ENCODE measurements around the gene PLEKHA6. TPM values are rescaled to one million over a fixed set of nuclear protein-coding genes. Genes with fewer than 3 reads are reported as not detected.
"Not testable (repeated sequence)": the region's sequence is repeated elsewhere in the genome, so short reads cannot be mapped to it uniquely, and the experiment has no call there.

Gene PLEKHA6
- total RNA-seq, 2 donors from 2014 or later, result 14.1 to 19.8 TPM

DNA sequence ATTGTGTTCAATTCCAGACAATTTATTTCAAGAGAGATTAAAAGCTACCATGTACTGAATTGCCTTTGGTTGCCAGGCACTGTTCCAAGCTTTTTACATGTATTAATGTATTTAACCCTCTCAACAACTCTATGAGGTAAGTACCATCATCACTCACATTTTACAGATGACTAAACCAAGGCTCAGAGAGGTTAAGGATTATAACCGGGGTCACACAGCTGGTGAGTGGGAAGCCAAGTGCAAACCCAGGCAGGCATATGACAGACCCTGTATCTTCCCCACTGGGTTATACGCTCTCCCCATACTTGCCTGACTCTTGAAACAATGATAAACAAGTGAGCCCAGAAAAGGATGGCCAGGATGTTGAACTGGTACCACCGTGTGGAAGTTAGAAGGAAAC, 16.5 kb downstream of the PLEKHA6 start:
- ATAC-seq (no peak), DNase-seq (no peak)
- intact Hi-C loops (cut with DNase I), result no loop called here

DNA sequence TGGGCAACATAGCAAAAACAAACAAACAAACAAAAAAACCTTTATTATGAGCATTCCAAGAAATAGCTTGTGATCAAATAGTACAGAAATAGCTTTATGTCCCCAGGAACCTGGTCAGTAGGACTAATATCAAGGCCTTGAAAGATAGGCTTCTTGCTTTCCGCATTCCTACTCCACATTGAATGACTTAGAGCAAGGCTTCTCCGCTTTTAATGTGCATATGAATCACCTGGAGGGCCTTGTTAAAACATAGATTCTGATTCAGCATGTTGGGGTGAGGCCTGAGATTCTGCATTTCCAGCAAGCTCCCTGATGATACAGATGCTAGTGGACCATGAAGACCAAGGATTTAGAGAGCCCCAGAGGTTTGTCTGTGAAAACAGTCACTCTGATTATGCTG, 17.4 kb downstream of the PLEKHA6 start:
- DNase-seq (no peak), ATAC-seq (no peak)
- intact Hi-C loops (cut with DNase I), result no loop called here

DNA sequence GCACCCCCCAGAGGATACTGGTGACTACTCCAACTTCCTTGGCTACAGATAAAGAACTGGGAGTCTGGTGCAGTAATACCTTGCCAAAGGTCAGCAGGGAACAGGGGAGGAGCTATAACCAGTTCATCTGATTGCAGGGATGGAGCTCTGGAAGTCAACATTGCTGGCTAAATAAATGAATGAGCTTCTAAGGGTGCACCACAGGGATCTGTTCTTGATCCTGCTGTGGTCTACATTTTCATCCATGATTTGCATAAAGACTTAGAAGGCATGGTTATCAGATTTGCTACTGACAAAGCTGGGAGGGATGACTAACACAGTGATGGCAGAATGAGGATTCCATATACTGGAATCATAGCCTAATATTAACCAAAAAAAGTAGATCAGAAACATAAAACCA, 18.3 kb downstream of the PLEKHA6 start:
- DNase-seq (no peak), ATAC-seq (peak in 1 of 2 donors; percentile 10)
- intact Hi-C loops (cut with DNase I), result no loop called here

DNA sequence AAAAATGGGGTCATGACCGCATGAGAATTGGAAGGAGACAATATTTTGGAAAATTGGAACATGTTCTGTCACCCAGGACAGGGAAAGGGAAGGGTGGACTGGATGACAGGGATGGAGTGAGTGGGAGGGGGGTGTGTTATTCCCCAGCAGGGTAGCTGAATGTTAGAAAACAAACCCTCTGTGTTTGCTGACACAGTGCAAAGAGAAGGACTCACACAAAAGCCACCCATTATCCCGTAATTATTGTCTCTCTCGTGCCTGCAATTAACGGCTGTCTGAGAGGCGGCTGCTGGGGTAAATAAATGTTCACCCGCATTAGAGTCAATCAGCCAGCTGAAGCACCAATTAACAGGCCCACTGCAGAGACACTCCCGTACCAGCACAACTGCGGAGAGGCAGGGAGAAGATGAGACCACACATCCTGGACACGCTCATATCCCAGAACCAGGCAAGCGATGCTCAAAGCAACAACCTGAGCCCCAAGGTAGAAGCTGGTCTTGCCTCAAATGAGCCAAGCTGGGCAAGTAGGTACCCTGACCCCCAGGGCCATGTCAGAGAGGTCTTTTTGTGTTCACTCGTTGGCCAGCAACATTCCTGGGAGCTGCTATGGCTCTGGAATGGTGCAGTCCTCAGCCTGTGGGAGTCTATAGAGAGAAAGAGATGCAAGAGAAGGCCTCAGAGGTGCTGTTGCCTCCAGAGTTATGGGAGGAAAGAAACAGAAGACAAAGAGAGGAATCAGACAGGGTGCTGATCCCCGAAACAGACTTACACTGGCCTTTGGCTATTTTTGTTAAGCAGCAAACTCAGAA, 19.4 kb downstream of the PLEKHA6 start:
- intact Hi-C loops (cut with DNase I), result no loop called here
- ATAC-seq, result no peak

DNA sequence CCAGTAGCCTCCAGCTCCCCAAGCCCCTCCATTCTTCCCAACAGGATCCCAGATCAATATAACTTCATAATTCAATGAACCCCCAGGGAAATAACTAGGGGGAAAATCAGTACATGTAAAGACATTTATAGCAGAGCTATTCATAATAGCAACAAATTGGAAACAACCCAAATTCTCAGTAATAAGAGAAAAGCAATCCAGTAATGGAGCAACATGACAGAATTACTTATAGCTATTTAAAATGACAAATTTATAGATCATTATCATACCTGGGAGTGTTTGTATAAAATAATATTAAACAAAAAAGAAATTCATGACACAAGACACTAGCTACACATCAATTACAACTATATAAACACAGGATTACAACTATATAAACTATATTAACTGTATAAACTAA, 20.2 kb downstream of the PLEKHA6 start:
- DNase-seq (no peak), ATAC-seq (no peak)

More for the DNA sequence above, 19.4 kb downstream of the PLEKHA6 start:
- no peak for DNase-seq

DNA sequence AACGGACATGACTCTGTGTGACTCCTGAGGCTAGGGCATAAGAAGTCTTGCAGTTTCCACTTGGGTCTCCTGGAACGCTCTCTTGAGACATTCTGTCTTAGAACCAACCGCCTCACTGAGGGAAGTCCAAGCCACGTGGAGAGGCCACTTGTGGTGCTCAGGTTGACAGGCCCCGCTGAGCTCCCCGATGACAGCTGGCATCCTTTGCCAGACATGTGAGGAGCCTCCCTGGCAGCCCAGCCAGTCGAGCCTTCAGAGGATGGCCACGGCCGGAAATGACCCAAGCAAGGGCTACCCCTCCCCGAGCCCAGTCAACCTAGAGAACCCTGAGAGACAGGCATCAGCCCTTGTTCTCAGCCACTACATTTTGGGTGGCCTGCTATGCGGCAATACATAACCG, 20.7 kb downstream of the PLEKHA6 start:
- DNase-seq, result no peak
- ATAC-seq, result no peak
- intact Hi-C loops (cut with DNase I), result no loop called here

More for the DNA sequence above, 20.2 kb downstream of the PLEKHA6 start:
- intact Hi-C loops (cut with DNase I), result no loop called here

DNA sequence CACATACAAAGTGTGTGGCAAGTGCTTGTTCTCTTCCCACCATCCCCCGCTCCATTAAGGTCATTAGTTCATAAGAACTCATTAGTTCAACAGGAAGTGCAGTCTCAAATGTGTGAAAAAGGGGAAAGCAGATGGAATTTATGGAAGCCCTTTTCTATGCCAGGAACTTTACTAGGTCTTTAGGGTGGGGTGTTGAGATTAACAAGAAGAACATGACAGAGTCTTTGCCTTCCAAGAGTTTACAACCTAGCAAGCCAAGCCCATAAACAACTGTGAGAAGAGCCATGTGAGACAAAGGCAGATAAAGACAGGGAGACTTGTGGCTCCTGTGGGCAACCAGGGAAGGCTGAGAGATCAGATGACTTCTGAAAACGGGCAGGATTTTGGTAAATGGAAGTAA, 21.4 kb downstream of the PLEKHA6 start:
- ATAC-seq (no peak), DNase-seq (no peak)
- intact Hi-C loops (cut with DNase I), result no loop called here

DNA sequence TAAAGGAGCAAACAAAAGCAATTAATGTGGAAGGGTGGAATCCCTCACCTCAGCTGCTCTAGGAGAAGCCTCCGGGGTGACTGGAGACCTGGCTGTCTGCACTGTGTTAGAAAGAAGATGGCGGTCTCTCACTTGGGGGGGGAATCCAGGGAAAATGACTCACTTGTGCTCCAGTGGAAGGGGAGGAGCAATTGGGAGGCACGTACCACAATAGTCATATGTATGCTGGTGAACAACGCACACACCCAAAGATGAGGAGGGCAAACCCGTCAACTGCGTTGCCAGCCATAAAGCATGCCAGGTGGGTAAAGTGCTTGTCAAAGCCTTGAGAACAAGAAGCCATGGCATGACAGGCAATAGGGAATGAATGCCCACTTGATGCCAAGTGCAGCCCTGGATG, 22.1 kb downstream of the PLEKHA6 start:
- DNase-seq (no peak), ATAC-seq (no peak)
- intact Hi-C loops (cut with DNase I), result no loop called here

DNA sequence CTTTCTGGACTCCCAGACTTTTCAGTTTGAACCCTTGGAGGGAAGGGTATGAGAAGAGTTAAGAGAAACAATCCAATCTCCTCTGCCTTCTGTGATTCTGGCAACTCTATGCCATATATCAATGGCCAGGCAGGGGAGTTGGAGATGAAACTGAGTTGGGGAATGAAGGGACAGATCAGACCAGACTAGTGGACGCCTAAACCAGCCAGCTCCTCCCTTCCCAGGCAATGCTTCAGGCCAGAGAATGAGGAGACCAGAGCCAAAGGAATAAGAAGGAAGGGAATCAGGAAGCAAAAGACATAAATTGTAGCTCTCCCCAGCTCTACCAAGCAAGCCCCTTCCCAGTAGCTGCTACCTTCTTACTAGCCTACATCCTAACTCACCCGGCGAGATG, 22.7 kb downstream of the PLEKHA6 start:
- DNase-seq, result no peak
- peak; percentile 20 to 29 for ATAC-seq
- intact Hi-C loops (cut with DNase I), result no loop called here

DNA sequence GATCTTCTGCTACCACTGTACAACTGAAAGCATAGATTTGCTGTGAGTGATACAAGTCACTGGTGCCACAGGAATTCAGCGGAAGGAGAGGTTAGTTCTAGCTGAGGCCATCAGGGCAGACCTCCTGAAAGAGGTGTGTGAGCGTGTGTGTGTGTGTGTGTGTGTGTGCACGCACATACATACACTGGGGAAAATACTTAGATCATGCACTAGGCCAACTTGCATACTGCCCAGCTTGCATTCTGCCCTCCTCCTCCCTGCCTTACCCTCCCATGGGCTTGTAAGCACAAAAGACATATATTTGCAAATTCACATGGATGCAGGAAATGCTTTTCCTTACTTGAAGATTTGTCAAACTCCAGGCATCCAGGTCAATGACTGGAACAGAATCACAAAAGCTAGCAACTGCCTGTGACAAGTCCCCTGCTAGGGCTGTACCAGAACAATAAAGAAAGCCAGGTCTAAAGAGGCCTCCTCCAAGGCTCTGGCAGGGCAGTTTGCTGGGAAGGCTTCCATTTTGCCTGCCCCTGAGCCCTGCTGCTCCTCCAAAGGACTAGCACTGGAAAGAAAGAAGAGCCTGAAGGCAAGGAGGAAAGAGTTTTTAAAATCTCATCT, 23.2 kb downstream of the PLEKHA6 start:
- intact Hi-C loops (cut with DNase I), result no loop called here
- ATAC-seq (no peak), DNase-seq (no peak)

DNA sequence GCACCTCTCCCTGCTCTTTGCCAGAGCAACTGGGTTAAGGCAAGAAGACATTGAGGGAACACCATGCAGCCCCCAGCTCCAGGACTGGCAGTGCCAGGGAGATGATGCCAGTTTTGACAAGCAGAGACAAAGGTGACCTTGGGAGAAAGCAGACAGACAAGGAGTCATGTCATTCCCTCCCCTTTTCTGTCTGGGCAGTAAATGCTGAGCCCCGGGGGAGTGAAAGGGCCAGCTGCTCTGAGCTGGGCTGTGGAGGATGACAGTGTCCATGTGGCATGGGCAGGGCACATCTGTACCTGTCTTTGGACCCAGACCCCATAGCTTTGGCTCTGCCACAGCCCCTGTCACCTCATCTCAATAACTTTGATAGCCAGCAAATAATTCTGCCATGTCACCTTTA, 24.2 kb downstream of the PLEKHA6 start:
- DNase-seq, result no peak
- intact Hi-C loops (cut with DNase I), result no loop called here
- ATAC-seq, result peak; percentile 6 to 31

DNA sequence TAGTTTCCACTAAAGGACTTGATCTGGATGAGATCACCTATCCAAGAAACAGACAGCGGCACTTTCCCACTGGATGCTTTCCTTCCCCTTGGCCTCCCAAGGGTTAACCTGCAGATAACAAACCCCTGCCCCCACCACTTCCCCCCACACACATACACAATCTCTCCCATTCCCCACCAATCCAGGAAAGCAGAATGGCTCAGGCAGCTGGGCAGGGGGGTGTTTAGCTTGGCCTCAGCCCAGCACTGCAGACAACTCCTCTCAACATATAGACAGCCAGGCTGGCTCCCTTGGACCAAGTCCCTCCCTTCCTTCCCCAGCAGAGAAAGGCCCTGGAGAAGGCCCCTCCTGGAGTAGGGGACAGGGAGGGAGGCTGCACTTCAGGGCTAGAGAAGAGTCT, 24.6 kb downstream of the PLEKHA6 start:
- no peak for DNase-seq
- no peak for ATAC-seq
- intact Hi-C loops (cut with DNase I), result no loop called here

DNA sequence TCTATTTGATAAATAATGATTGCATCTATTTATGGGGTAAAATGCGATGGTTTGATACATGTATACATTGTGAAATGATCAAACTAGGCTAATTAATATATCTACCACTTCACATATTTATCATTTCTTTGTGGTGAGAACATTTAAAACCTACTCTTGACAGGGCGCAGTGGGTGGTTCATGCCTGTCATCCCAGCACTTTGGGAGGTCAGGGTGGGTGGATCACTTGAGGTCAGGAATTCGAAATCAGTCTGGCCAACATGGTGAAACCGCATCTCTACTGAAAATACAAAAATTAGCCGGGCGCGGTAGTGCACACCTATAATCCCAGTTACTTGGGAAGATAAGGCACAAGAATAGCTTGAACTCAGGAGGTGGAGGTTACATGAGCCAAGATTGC, 25.3 kb downstream of the PLEKHA6 start:
- ATAC-seq (no peak), DNase-seq (no peak)
- intact Hi-C loops (cut with DNase I), result no loop called here

DNA sequence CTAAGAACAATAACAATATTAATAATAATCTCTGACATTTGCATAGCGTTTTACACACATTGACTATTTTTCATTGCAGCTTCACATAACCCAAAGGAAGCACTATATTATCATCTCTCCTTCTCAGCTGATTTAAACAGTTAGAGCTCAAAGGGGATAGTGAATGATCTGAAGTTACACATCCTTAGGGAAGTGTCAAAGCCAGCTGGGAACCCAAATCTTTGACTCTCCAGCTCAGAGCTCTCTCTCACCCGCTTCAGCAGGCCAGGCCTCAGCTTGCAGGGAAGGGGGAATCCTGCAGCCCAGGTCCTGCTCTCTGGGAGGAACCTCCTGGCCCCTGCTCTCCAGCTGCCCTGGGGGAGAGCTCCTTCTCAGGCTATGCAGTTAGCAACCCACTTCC, 26.3 kb downstream of the PLEKHA6 start:
- DNase-seq (no peak), ATAC-seq (no peak)
- intact Hi-C loops (cut with DNase I), result no loop called here

DNA sequence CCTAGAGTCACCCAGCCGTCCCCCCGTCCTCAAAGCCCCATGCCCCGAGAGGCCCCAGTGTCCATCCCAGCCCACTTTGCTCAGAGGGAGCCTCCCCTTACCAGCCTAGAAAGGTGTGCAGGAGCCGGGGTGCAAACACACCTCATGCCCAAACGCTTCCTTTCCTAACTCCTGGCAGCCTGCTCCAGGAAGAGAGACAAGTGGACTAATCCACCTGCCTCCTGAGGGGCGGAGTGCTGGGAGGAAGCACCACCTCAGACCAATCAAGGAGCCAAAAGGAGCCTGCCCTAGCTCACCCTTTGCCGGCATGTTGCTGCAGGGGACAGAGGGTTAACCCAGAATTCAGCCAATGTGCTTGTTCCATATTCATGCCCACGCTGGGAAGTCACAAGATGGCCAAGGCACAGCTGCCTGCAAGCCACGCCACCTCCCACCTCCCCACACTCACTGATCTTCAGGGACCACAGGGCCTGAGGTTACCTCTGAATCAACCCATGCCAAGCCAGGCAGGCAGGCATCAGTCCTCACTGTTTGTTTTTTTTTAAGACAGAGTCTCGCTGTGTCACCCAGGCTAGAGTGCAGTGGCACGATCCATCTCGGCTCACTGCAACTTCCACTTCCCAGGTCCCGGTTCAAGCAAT, 27.8 kb downstream of the PLEKHA6 start:
- DNase-seq (no peak), ATAC-seq (no peak)
- intact Hi-C loops (cut with DNase I), result no loop called here

DNA sequence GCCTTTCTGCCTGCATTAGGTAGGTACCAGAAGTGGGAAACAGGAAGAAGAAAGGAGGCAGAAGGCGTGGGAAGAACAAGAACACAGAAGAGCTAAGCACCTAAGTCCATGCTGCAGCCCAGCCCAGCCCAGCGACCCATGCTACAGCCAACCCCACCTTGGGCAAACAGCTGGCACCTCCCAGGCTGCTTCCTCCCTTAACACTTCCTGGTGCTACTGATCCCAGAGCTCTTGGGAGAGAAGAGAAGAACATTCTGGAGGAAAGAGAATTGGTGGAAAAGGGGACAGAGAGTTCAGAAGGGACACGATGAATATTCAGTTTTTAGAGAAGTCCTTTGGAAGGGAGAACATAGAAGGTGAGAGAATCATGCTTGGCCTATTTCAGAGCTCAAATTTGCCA, 28.5 kb downstream of the PLEKHA6 start:
- DNase-seq, result no peak
- ATAC-seq, result no peak
- intact Hi-C loops (cut with DNase I), result no loop called here

DNA sequence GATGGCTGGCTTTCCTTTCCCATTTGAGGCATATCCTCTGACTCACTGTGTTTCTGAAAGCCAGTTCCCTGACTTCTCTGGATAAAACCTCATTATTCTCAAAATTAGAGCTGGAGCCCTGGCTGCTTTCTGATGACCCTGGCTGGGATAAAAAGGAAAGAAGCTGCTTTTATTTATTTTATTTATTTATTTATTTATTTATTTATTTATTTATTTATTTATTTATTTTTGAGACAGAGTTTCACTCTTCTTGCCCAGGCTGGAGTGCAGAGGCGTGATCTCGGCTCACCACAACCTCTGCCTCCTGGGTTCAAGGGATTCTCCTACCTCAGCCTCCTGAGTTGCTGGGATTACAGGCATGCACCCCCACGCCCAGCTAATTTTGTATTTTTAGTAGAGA, 31.9 kb downstream of the PLEKHA6 start:
- DNase-seq; intact Hi-C loops (cut with DNase I); ATAC-seq: not testable (repeated sequence)

DNA sequence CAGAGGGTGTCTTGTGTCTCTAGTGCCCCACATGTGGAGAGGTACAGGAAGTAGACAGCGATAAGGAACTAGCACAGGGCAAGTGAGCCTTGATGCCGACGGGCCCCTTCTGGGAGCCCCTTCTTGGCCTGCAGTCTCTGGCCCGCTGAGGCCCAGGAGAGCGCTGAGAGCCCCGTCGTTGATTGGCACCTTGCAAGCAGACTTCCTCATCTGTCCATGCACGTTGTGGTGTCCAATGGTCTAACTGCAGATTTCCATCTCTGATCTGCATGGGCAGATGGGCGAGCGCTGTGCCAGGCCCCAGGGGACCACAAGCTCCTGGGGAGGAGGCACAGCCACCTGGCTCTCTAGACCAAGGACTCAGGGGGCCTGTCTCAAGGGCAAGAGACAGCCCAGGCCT, 32.4 kb downstream of the PLEKHA6 start:
- ATAC-seq, result no peak
- no peak for DNase-seq
- intact Hi-C loops (cut with DNase I), result no loop called here

DNA sequence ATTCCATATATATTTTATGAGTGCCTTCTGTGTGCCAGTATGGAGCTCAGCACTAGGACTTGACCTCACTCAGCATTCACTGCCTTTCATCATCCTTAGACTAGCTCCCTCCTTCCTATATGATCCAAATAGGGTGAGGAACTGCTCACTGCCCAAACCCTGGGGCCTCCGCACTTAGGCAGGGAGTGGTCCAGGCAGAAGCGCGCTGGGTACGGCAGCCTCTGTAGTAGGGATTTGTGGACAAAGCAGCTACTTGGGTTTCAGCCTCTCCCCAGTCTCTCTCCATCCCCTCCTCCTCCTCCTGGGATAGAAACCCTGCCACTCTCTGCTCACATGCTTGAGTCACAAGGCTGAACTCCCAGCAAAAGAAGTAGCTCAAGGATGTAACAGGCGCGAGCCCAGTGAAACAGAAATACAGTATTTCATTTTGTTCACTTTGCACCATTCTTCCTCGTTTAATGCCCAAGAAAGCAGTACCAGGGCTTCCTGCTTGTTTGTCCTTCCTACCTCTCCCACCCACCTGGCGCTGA, 32.9 kb downstream of the PLEKHA6 start:
- no peak for DNase-seq
- intact Hi-C loops (cut with DNase I), result no loop called here
- no peak for ATAC-seq

DNA sequence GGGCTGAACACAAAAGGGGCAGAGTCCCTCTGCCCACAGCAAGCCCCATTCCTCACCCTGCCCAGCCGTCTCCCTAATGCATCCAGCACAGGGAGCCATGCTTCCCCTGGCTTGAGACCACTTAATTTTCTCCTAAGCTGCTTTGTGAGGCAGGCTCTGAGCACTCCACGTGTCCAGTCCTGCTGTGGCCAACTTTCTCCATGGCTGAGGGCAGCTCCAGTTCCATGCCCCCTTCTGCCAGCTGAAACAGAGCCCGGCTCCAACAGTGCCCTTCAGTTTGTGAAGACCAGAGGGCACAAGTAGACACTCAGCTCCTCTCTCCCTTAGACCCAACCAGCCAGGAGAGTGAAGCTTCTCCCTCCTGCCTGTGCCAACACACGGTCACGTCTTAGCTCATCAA, 33.8 kb downstream of the PLEKHA6 start:
- DNase-seq (no peak), ATAC-seq (no peak)
- intact Hi-C loops (cut with DNase I), result no loop called here

All from left cardiac atrium (tissue), 4 donors.